ENCODE results near the gene EYS. TPM values are rescaled to one million over a fixed set of nuclear protein-coding genes. Genes with fewer than 3 reads are reported as not detected.

Gene EYS
- total and polyA plus RNA-seq, 2 of the 8 experiments (the other 6 are each of a cell fraction or from before 2014, with no cell fraction given): 0.05 to 0.13 TPM

GRCh38 chr6:65231616-65232015 is 475.4 kb downstream of the EYS start:
- Histone ChIP-seq H2BK120ac (replicated peaks; ENCODE audit: low read depth, low read length) (no peak overlapping the region), H2BK5ac (ENCODE audit: low read depth, low read length) (no peak overlapping the region), H2BK20ac (ENCODE audit: low read length) (no peak overlapping the region), H3K56ac (replicated peaks; ENCODE audit: insufficient read length, low read depth, low read length) (no peak overlapping the region), H3K4me1 (replicated peaks in 1 of 4; ENCODE audit: control insufficient read depth in 3 of 4, insufficient read depth in 4 of 4, low read length in 3 of 4) (no peaks in the 10 kb centered on the region), H4K5ac (ENCODE audit: insufficient read length, low read depth, low read length) (no peak overlapping the region), H4K8ac (ENCODE audit: extremely low read depth, insufficient read depth, low read length) (no peak overlapping the region), H3K18ac (ENCODE audit: extremely low read depth, low read length) (no peak overlapping the region), H2BK12ac (ENCODE audit: low read depth, low read length) (no peak overlapping the region), H3K14ac (ENCODE audit: insufficient read length) (no peak overlapping the region), H3K79me2 (ENCODE audit: control insufficient read depth in 1 of 2, insufficient read depth in 2 of 2, low read length in 2 of 2) (no peaks in the 10 kb centered on the region), H3K23me2 (ENCODE audit: low read depth, low read length) (no peaks in the 10 kb centered on the region), H3K9ac (replicated peaks in 1 of 4; ENCODE audit: extremely low read depth in 1 of 4, low read depth in 3 of 4, low read length in 3 of 4) (no peak overlapping the region), H3K79me1 (ENCODE audit: low read depth, low read length) (no peaks in the 10 kb centered on the region), H2BK15ac (ENCODE audit: low read length) (no peak overlapping the region), H4K20me1 (replicated peaks in 1 of 2; ENCODE audit: control insufficient read depth in 1 of 2, insufficient read depth in 2 of 2, low read length in 2 of 2) (no peaks in the 10 kb centered on the region), H3K9me3 (ENCODE audit: insufficient read depth in 2 of 2, low read depth in 1 of 2, low read length in 1 of 2) (no peaks in the 10 kb centered on the region), H4K91ac (replicated peaks; ENCODE audit: insufficient read length, low read length) (no peak overlapping the region), H2AFZ (ENCODE audit: low read length) (no peak overlapping the region), H3K4me3 (ENCODE audit: extremely low read depth in 1 of 4, insufficient read depth in 2 of 4, low read depth in 3 of 4, low read length in 4 of 4) (no peak overlapping the region), H3K27ac (ENCODE audit: low read depth, low read length) (no peak overlapping the region), H2AK5ac (ENCODE audit: low read depth, low read length) (no peak overlapping the region), H3K27me3 (replicated peaks in 1 of 4; ENCODE audit: control insufficient read depth in 3 of 4, extremely low read depth in 1 of 4, insufficient read depth in 3 of 4, low read length in 3 of 4) (no peaks in the 10 kb centered on the region), H3K36me3 (ENCODE audit: control insufficient read depth in 2 of 4, insufficient read depth in 4 of 4, low read length in 3 of 4) (no peaks in the 10 kb centered on the region), H3K4ac (replicated peaks; ENCODE audit: insufficient read length, low read depth, low read length) (no peak overlapping the region), H3K23ac (ENCODE audit: insufficient read length) (no peak overlapping the region), H3K4me2 (ENCODE audit: insufficient read depth in 1 of 2, low read depth in 2 of 2, low read length in 2 of 2) (no peak overlapping the region)
- ChIA-PET POLR2A (ENCODE audit: partially characterized antibody) (no interaction called here), CTCF (ENCODE audit: partially characterized antibody) (no interaction called here)
- WGBS, 2 experiments (ENCODE audit: extremely low coverage in 1 of 2, insufficient coverage in 1 of 2, insufficient read length in 1 of 2, insufficient replicate concordance in 2 of 2, low coverage in 1 of 2, low lambda C conversion rate in 2 of 2, missing lambda C conversion rate in 1 of 2): 100% methylated on average over 1 of the region's 1 CpG; no CpG with 5 or more reads in 1 of the 2 experiments
- FAIRE-seq: no peak
- no peak for DNase-seq (ENCODE audit: low read depth in 1 of 2, low spot score in 2 of 2)
- no peak for TF ChIP-seq GABPA (IDR thresholded peaks at IDR 0.05; ENCODE audit: borderline replicate concordance, insufficient read depth, low read length)
- TF ChIP-seq SIX5 (IDR thresholded peaks at IDR 0.05; ENCODE audit: low read depth, low read length): no peak

All from H1 (cell line).